Activated effector memory CD4-positive, alpha-beta T cell treated with anti-CD3 and anti-CD28 coated beads, Interleukin-2, amount 50 U/mL, for 16 hours (primary cell): ENCODE data around the gene GHRL.
A peak's percentile ranks its signal among the peaks of the same experiment; 100 is the strongest.

ENCODE experiments used
- DNase-seq: peaks from one replicate; pipeline ENCODE4 v3.0.0-alpha.2; 2020

The GHRL gene

GRCh38 chr3:10240799-10241198 lies 51.9 kb downstream of the GHRL start:
- no peak for DNase-seq

GRCh38 chr3:10238345-10239183 lies 54.2 kb downstream of the GHRL start:
- DNase-seq, result peak; percentile 73
